HepG2 (cell line): ENCODE measurements around the gene SH3D19. TPM values are rescaled to one million over a fixed set of nuclear protein-coding genes. Genes with fewer than 3 reads are reported as not detected.

Source experiments
- ATAC-seq: fragments of 200-7000 bp; cut with Tn5 transposase; 3 replicates; pipeline ENCODE4 v1.9.1; 2020; ENCODE audit warnings: mild to moderate bottlenecking, moderate library complexity
- BruUV-seq: library from RNA; stranded (reverse); fragments of 400-500 nt; replicated peaks from 2 replicates; lab custom pipeline; 2021; lab: Mats Ljungman, UMichigan
- CTCF ChIA-PET: fragments of 300-600 bp; formaldehyde crosslinking; extraction: SDS; loops from one replicate; lab custom pipeline; 2021; ENCODE audit warnings: low total read pairs, inconsistent platforms, low intra/inter-chr PET ratio; lab: Yijun Ruan, JAX
- POLR2A ChIA-PET: fragments of 350-600 bp; sonication (Branson Sonifier 250); formaldehyde crosslinking; loops from one replicate; lab custom pipeline; 2020; ENCODE audit warnings: antibody characterized with exemption, inconsistent platforms; lab: Yijun Ruan, JAX
- DNase-seq: peaks from one replicate; pipeline ENCODE4 v3.0.0-alpha.2; 2015; ENCODE audit warnings: low spot score
- FAIRE-seq: peaks from 3 replicates; lab custom pipeline; 2011; peaks lifted over from hg19 to GRCh38; lab: Jason Lieb, UNC
- H2AFZ ChIP-seq: one replicate; pipeline ENCODE4 v1.6.1; 2011; ENCODE audit warnings: low read length, inconsistent platforms
- H3K27ac ChIP-seq: fragments of 300-600 bp; 3 replicates; pipeline ENCODE4 v1.8.0; 2011; ENCODE audit warnings: mixed run types, mild to moderate bottlenecking, mixed read lengths, low read length, inconsistent platforms; ENCODE audit not compliant: insufficient read depth; ENCODE audit errors: extremely low read length
- H3K27me3 ChIP-seq, 2 experiments: fragments of 200-600 bp in 1 of 2; 2 replicates in 1 of 2; 3 replicates in 1 of 2; pipeline versions ENCODE4 v1.6.0 to v1.8.0; 2011; ENCODE audit warnings: low read length in 2 of 2, mild to moderate bottlenecking in 2 of 2, moderate library complexity in 2 of 2, inconsistent platforms in 1 of 2; ENCODE audit not compliant: insufficient read depth in 2 of 2, control insufficient read depth in 1 of 2
- H3K36me3 ChIP-seq, 2 experiments: fragments of 200-600 bp in 1 of 2; replicated peaks in 1 of 2; 2 replicates in 1 of 2; 3 replicates in 1 of 2; pipeline versions ENCODE4 v1.5.1 to v1.8.0; 2011; ENCODE audit warnings: low read length in 2 of 2, inconsistent platforms in 1 of 2; ENCODE audit not compliant: insufficient read depth in 2 of 2, control insufficient read depth in 1 of 2
- H3K4me1 ChIP-seq: 2 replicates; pipeline ENCODE4 v1.5.1; 2012; ENCODE audit warnings: low read length, inconsistent platforms; ENCODE audit not compliant: insufficient read depth
- H3K4me2 ChIP-seq: 2 replicates; pipeline ENCODE4 v1.6.0; 2011; ENCODE audit warnings: low read depth, low read length, inconsistent platforms
- H3K4me3 ChIP-seq, 3 experiments: fragments of 200-600 bp in 1 of 3; sonication (generic), shearing (Covaris generic) in 1 of 3; replicated peaks in 1 of 3; 2 replicates each; pipeline ENCODE4 v1.5.1; 2011 to 2016; ENCODE audit warnings: low read length in 3 of 3, inconsistent platforms in 2 of 3, low read depth in 2 of 3, mild to moderate bottlenecking in 2 of 3, control low read depth in 1 of 3, mixed read lengths in 1 of 3; ENCODE audit not compliant: insufficient read depth in 1 of 3
- H3K79me2 ChIP-seq: one replicate; pipeline ENCODE4 v1.6.1; 2011; ENCODE audit warnings: low read length, inconsistent platforms; ENCODE audit not compliant: insufficient read depth
- H3K9ac ChIP-seq: 2 replicates; pipeline ENCODE4 v1.6.0; 2011; ENCODE audit warnings: mild to moderate bottlenecking, low read depth, low read length, inconsistent platforms; ENCODE audit not compliant: insufficient read depth
- H3K9me3 ChIP-seq: 2 replicates; pipeline ENCODE4 v1.5.1; 2012; ENCODE audit warnings: mild to moderate bottlenecking, low read length
- H4K20me1 ChIP-seq: 2 replicates; pipeline ENCODE4 v1.6.0; 2011; ENCODE audit warnings: inconsistent platforms, mild to moderate bottlenecking, low read length, moderate library complexity; ENCODE audit not compliant: insufficient read depth
- EEA1 ChIP-seq: sonication (generic); formaldehyde crosslinking; IDR thresholded peaks from 2 replicates; pipeline ENCODE4 v1.5.1; 2020; ENCODE audit warnings: mild to moderate bottlenecking, missing genetic modification reagents, borderline replicate concordance
- ERF ChIP-seq: IDR thresholded peaks from 2 replicates; pipeline ENCODE4 v1.6.1; 2018; ENCODE audit warnings: missing biosample characterization, missing genetic modification reagents
- HDAC6 ChIP-seq: fragments of 200-600 bp; sonication (generic); IDR thresholded peaks from 2 replicates; pipeline ENCODE4 v1.7.0; 2017; ENCODE audit warnings: mild to moderate bottlenecking, antibody characterized with exemption, low read length, low read depth
- KDM1A ChIP-seq: IDR thresholded peaks from 2 replicates; pipeline ENCODE4 v1.6.1; 2016; ENCODE audit warnings: missing compliant biosample characterization
- MED1 ChIP-seq: sonication (generic); formaldehyde crosslinking; IDR thresholded peaks from 2 replicates; pipeline ENCODE4 v1.4.0; 2020; ENCODE audit warnings: missing genetic modification reagents
- MEF2D ChIP-seq: sonication (generic); formaldehyde crosslinking; IDR thresholded peaks from 2 replicates; pipeline ENCODE4 v1.5.1; 2020; ENCODE audit warnings: mild to moderate bottlenecking, missing genetic modification reagents
- POLR2AphosphoS2 ChIP-seq: IDR thresholded peaks from 2 replicates; pipeline ENCODE4 v1.6.1; 2011; ENCODE audit warnings: low read depth, low read length, improper control_type of control experiment
- SAP130 ChIP-seq: IDR thresholded peaks from 2 replicates; pipeline ENCODE4 v1.6.1; 2016; ENCODE audit warnings: low read depth
- SMYD3 ChIP-seq: sonication (generic); formaldehyde crosslinking; IDR thresholded peaks from 2 replicates; pipeline ENCODE4 v1.8.1; 2023; ENCODE audit warnings: mild to moderate bottlenecking, missing genetic modification reagents
- STAT5B ChIP-seq: sonication (generic); formaldehyde crosslinking; IDR thresholded peaks from 2 replicates; pipeline ENCODE4 v1.4.0; 2020; ENCODE audit warnings: missing genetic modification reagents
- TBL1XR1 ChIP-seq: fragments of 150-350 bp; IDR thresholded peaks from 2 replicates; pipeline ENCODE4 v1.6.1; 2014; ENCODE audit warnings: borderline replicate concordance, low read length; ENCODE audit not compliant: partially characterized antibody
- ZNF121 ChIP-seq: sonication (generic); formaldehyde crosslinking; IDR thresholded peaks from 2 replicates; pipeline ENCODE4 v1.5.0; 2020; ENCODE audit warnings: mild to moderate bottlenecking, missing genetic modification reagents
- ZNF235 ChIP-seq: sonication (generic); formaldehyde crosslinking; IDR thresholded peaks from 2 replicates; pipeline ENCODE4 v1.8.1; 2023; ENCODE audit warnings: mild to moderate bottlenecking, missing genetic modification reagents, borderline replicate concordance
- ZNF598 ChIP-seq: sonication (generic); formaldehyde crosslinking; IDR thresholded peaks from 2 replicates; pipeline ENCODE4 v1.5.1; 2020; ENCODE audit warnings: mild to moderate bottlenecking, missing genetic modification reagents, borderline replicate concordance
- ZNF780A ChIP-seq: sonication (generic); formaldehyde crosslinking; IDR thresholded peaks from 2 replicates; pipeline ENCODE4 v1.8.0; 2022; ENCODE audit warnings: mild to moderate bottlenecking, missing genetic modification reagents, moderate library complexity
- WGBS: methylation state at CpG from one replicate; pipeline ENCODE4 v1.1.6; 2017; ENCODE audit warnings: low lambda C conversion rate; 5-methylcytosine and 5-hydroxymethylcytosine counted together
- in situ Hi-C: cut with HindIII; loops from 2 replicates; pipeline ENCODE4 v1.10.0; 2017; ENCODE audit warnings: low pct_unique_long_range_greater_than_20kb; ENCODE audit not compliant: extremely low pct_ligation_motif_present
- intact Hi-C: fragments of 100-400 bp; cut with micrococcal nuclease; formaldehyde crosslinking; loops from one replicate; pipeline ENCODE4 v1.10.0; 2022; ENCODE audit not compliant: unreplicated experiment
- polyA plus RNA-seq, 8 experiments: library from polyadenylated mRNA; depleted of rRNA in 3 of 8; stranded (reverse) in 7 of 8; unstranded in 1 of 8; fragments of >200 nt; fragmentation: Illumina TruSeq in 4 of 8; extraction: Trizol in 4 of 8; gene quantifications; 2 replicates each; pipeline versions ENCODE4 v1.2.1 to v1.2.3, GENCODE V29; 2011 to 2016; ENCODE audit warnings: low read depth in 4 of 8, missing spikeins in 1 of 8, mixed read lengths in 1 of 8; ENCODE audit not compliant: insufficient read depth in 1 of 8
- total RNA-seq, 5 experiments: library from RNA; depleted of rRNA; stranded (reverse); fragments of >200 nt; fragmentation: Illumina TruSeq; extraction: Trizol; gene quantifications; 2 replicates each; pipeline ENCODE4 v1.2.3, GENCODE V29; 2016; ENCODE audit warnings: low read depth in 1 of 5

Gene SH3D19
- total and polyA plus RNA-seq, 2 of the 13 experiments (the other 11 are each of a cell fraction or from before 2014, with no cell fraction given) = 31.2 to 38.0 TPM

DNA sequence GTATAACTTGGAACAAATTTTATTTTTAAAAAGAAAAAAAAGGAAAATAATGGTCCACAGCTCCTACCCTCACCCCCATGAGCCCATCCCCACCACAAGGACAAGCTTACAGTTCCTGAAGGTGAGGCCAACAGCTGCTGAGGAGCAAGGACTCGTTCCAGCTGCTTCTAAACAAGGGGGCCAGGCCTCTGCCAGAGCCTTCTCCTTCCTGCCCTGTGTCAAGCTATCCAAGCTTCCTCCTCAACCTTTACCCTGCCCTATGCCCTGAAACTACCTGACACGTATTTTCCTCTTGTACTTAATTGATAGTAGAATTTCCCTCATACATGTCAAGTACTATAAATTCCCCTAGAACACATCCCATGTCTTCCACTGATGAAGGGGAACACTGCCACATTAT lies 8.8 kb downstream of the SH3D19 start:
- 70% methylated on average over 2 of the region's 2 CpGs for whole genome bisulfite sequencing
- H2AFZ ChIP-seq = no peak overlapping the region
- peaks cover 7 to 41% of the 10 kb centered on the region in 2 experiments for H3K36me3 ChIP-seq
- DNase-seq (no peak), FAIRE-seq (no peak), ATAC-seq (0 out of 3 replicates have a peak, but pooled peaks have one; percentile 16)
- no TSS peak for BruUV-seq
- CTCF ChIA-PET = no interaction called here
- H3K4me1 ChIP-seq = peaks cover 84% of the 10 kb centered on the region
- no peak overlapping the region for H3K4me3 ChIP-seq
- no peak overlapping the region for H3K9ac ChIP-seq
- intact Hi-C loops = no loop called here
- TF ChIP-seq KDM1A (CRISPR knock-in tag) (no peak), ERF (no peak), EEA1 (CRISPR knock-in tag) (no peak), POLR2AphosphoS2 (0 out of 2 replicates have a peak, but pooled peaks have one; percentile 4), HDAC6 (no peak), ZNF598 (CRISPR knock-in tag) (no peak), ZNF780A (CRISPR knock-in tag) (no peak)
- TF ChIP-seq, all 625 proteins: peak for 1
- POLR2A ChIA-PET = interaction anchor here (1.7 to 1.9 kb wide), 2 partner anchors 9 to 110 kb away, joined by 3 to 9 read pairs; partner anchors contain the start of gene SH3D19
- Histone ChIP-seq H3K4me2 (peak overlapping the region; percentile 48; the same call in 1 of the 2 replicates), H3K9me3 (no peaks in the 10 kb centered on the region), H3K27me3 (no peaks in the 10 kb centered on the region; a peak in 1 of 5 replicates), H4K20me1 (peaks cover 81% of the 10 kb centered on the region), H3K79me2 (peaks cover 98% of the 10 kb centered on the region), H3K27ac (no peak overlapping the region)
- in situ Hi-C loops = no loop called here

DNA sequence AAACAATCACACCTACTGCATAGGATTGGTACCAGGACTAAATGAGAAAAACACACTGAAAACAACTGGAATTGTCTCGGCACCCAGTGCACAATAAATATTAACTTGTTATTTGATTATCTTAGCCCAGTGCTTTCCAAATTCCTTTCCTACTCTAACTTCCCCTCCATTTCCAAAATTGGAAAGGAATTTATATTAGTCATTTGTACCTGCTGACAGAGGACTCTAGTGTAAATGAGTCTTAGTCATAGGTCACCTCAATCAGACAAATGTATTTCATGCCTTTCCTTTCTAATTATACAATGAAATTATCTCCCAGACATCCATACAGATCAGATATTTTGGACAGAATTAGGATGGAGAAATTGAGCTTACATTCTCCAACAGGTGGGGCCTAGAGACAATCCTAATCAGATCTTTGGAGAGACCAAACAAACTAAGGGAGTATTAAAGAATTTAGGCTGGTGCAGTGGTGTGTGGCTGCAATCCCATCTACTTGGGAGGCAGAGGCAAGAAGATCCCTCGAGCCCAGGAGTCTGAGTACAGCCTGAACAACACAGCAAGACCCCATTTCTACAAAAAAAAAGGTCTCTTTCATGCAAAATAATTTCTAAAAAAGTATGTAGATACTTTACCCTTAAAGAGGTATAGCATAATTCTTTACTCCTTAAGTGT lies 10.1 kb downstream of the SH3D19 start:
- WGBS = 34% methylated on average over 2 of the region's 2 CpGs
- Histone ChIP-seq H3K79me2 (peaks cover 98% of the 10 kb centered on the region), H3K9me3 (no peaks in the 10 kb centered on the region), H3K36me3 (peaks cover 7 to 46% of the 10 kb centered on the region in 2 experiments), H3K4me1 (peaks cover 72% of the 10 kb centered on the region), H4K20me1 (peaks cover 78% of the 10 kb centered on the region), H3K4me2 (peak overlapping the region; percentile 34; the same call in 1 of the 2 replicates), H2AFZ (no peak overlapping the region), H3K4me3 (no peak overlapping the region), H3K27ac (peak overlapping the region; percentile 18), H3K27me3 (no peaks in the 10 kb centered on the region; a peak in 1 of 5 replicates), H3K9ac (no peak overlapping the region)
- no TSS peak for BruUV-seq
- FAIRE-seq (no peak), DNase-seq (peak; percentile 18), ATAC-seq (peak; percentile 23; the same call in 2 of the 3 replicates)
- POLR2A ChIA-PET = interaction anchor here (3.6 kb wide), 1 partner anchor 9 kb away, joined by 47 read pairs; the partner anchor contains the start of gene SH3D19
- no peak for TF ChIP-seq STAT5B (CRISPR knock-in tag)
- TF ChIP-seq ZNF235 (CRISPR knock-in tag) = no peak
- 0 out of 2 replicates have a peak, but pooled peaks have one; percentile 38 for TF ChIP-seq MED1 (CRISPR knock-in tag)
- TF ChIP-seq TBL1XR1 = no peak
- peak; percentile 79; the same call in 1 of the 2 replicates for TF ChIP-seq MEF2D (CRISPR knock-in tag)
- TF ChIP-seq SAP130 (CRISPR knock-in tag) = peak; percentile 36; the same call in 1 of the 2 replicates
- no peak for TF ChIP-seq SMYD3 (CRISPR knock-in tag)
- TF ChIP-seq ZNF121 = peak; percentile 62; the same call in 1 of the 2 replicates
- CTCF ChIA-PET = no interaction called here
- in situ Hi-C loops = no loop called here
- intact Hi-C loops = no loop called here
